Measurements from ENCODE around the gene ZNF598. TPM values are rescaled to one million over a fixed set of nuclear protein-coding genes. Genes with fewer than 3 reads are reported as not detected.

The ZNF598 gene
- total and polyA plus RNA-seq, 2 of the 13 experiments (the other 11 are each of a cell fraction or from before 2014, with no cell fraction given) = 13.5 to 14.2 TPM

- TF ChIP-seq, protein P1, sequence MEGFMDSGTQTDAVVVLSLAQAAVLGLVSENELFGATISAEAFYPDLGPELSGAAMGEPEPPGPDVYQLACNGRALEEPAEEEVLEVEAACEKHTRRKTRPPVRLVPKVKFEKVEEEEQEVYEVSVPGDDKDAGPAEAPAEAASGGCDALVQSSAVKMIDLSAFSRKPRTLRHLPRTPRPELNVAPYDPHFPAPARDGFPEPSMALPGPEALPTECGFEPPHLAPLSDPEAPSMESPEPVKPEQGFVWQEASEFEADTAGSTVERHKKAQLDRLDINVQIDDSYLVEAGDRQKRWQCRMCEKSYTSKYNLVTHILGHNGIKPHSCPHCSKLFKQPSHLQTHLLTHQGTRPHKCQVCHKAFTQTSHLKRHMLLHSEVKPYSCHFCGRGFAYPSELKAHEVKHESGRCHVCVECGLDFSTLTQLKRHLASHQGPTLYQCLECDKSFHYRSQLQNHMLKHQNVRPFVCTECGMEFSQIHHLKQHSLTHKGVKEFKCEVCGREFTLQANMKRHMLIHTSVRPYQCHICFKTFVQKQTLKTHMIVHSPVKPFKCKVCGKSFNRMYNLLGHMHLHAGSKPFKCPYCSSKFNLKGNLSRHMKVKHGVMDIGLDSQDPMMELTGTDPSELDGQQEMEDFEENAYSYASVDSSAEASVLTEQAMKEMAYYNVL (CRISPR knock-in tag; IDR thresholded peaks at IDR 0.05; ENCODE audit: borderline replicate concordance) = no peak
- no peak; the same call in 1 of the 2 replicates for TF ChIP-seq ARID2 (CRISPR knock-in tag; IDR thresholded peaks at IDR 0.05; ENCODE audit: borderline replicate concordance)
- TF ChIP-seq ZNF18 (CRISPR knock-in tag; IDR thresholded peaks at IDR 0.05; ENCODE audit: insufficient replicate concordance) = peak; percentile 6
- TF ChIP-seq MEIS1 (CRISPR knock-in tag; IDR thresholded peaks at IDR 0.05; ENCODE audit: borderline replicate concordance) = 0 out of 2 replicates have a peak, but pooled peaks have one; percentile 7
- TF ChIP-seq, protein P2, sequence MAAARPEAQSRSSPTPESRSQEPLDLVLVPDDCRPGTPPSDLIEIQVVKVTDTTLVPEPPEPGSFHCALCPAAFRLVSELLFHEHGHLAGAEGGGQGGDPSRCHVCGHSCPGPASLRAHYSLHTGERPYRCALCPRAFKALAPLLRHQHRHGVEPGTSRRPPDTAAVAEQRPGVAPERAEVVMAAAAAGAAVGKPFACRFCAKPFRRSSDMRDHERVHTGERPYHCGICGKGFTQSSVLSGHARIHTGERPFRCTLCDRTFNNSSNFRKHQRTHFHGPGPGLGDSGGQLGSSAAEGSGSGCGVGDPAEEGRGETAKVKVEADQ (CRISPR knock-in tag; IDR thresholded peaks at IDR 0.05; ENCODE audit: borderline replicate concordance) = no peak
- TF ChIP-seq, protein P3, sequence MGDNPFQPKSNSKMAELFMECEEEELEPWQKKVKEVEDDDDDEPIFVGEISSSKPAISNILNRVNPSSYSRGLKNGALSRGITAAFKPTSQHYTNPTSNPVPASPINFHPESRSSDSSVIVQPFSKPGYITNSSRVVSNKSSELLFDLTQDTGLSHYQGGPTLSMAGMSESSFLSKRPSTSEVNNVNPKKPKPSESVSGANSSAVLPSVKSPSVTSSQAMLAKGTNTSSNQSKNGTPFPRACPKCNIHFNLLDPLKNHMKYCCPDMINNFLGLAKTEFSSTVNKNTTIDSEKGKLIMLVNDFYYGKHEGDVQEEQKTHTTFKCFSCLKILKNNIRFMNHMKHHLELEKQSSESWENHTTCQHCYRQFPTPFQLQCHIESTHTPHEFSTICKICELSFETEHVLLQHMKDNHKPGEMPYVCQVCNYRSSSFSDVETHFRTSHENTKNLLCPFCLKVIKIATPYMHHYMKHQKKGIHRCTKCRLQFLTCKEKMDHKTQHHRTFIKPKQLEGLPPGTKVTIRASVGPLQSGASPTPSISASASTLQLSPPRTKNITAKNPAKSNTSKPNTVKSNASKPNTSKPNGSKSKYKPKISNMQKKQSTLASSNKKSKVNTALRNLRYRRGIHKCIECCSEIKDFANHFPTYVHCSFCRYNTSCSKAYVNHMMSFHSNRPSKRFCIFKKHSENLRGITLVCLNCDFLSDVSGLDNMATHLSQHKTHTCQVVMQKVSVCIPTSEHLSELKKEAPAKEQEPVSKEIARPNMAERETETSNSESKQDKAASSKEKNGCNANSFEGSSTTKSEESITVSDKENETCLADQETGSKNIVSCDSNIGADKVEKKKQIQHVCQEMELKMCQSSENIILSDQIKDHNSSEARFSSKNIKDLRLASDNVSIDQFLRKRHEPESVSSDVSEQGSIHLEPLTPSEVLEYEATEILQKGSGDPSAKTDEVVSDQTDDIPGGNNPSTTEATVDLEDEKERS (CRISPR knock-in tag; IDR thresholded peaks at IDR 0.05) = no peak
- TF ChIP-seq, protein P4, sequence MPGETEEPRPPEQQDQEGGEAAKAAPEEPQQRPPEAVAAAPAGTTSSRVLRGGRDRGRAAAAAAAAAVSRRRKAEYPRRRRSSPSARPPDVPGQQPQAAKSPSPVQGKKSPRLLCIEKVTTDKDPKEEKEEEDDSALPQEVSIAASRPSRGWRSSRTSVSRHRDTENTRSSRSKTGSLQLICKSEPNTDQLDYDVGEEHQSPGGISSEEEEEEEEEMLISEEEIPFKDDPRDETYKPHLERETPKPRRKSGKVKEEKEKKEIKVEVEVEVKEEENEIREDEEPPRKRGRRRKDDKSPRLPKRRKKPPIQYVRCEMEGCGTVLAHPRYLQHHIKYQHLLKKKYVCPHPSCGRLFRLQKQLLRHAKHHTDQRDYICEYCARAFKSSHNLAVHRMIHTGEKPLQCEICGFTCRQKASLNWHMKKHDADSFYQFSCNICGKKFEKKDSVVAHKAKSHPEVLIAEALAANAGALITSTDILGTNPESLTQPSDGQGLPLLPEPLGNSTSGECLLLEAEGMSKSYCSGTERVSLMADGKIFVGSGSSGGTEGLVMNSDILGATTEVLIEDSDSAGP (CRISPR knock-in tag; IDR thresholded peaks at IDR 0.05; ENCODE audit: borderline replicate concordance) = no peak
- TF ChIP-seq, protein P5, sequence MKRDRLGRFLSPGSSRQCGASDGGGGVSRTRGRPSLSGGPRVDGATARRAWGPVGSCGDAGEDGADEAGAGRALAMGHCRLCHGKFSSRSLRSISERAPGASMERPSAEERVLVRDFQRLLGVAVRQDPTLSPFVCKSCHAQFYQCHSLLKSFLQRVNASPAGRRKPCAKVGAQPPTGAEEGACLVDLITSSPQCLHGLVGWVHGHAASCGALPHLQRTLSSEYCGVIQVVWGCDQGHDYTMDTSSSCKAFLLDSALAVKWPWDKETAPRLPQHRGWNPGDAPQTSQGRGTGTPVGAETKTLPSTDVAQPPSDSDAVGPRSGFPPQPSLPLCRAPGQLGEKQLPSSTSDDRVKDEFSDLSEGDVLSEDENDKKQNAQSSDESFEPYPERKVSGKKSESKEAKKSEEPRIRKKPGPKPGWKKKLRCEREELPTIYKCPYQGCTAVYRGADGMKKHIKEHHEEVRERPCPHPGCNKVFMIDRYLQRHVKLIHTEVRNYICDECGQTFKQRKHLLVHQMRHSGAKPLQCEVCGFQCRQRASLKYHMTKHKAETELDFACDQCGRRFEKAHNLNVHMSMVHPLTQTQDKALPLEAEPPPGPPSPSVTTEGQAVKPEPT (CRISPR knock-in tag; IDR thresholded peaks at IDR 0.05; ENCODE audit: low read depth) = no peak
- no peak for TF ChIP-seq BRCA1 (CRISPR knock-in tag; IDR thresholded peaks at IDR 0.05)
- 0 out of 2 replicates have a peak, but pooled peaks have one; percentile 46 for TF ChIP-seq THAP8 (CRISPR knock-in tag; IDR thresholded peaks at IDR 0.05; ENCODE audit: borderline replicate concordance)
- TF ChIP-seq DNMT3B (CRISPR knock-in tag; conservative IDR thresholded peaks at IDR 0.05) = no peak
- TF ChIP-seq, protein P6, sequence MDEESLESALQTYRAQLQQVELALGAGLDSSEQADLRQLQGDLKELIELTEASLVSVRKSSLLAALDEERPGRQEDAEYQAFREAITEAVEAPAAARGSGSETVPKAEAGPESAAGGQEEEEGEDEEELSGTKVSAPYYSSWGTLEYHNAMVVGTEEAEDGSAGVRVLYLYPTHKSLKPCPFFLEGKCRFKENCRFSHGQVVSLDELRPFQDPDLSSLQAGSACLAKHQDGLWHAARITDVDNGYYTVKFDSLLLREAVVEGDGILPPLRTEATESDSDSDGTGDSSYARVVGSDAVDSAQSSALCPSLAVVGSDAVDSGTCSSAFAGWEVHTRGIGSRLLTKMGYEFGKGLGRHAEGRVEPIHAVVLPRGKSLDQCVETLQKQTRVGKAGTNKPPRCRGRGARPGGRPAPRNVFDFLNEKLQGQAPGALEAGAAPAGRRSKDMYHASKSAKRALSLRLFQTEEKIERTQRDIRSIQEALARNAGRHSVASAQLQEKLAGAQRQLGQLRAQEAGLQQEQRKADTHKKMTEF (CRISPR knock-in tag; IDR thresholded peaks at IDR 0.05) = no peak
Observed at GRCh38 chr16:2038382-2039231, 29.0 kb upstream of the ZNF598 start (continued).

All from HepG2 (cell line).